Stomach (tissue), 4 donors: ENCODE data around the gene AP1M1.

ENCODE experiments used
- EP300 ChIP-seq: sonication (generic); formaldehyde crosslinking; IDR thresholded peaks from one replicate; pipeline ENCODE4 v1.6.1; 2017; ENCODE audit warnings: antibody characterized with exemption
- POLR2AphosphoS5 ChIP-seq, 3 donors: sonication (generic); formaldehyde crosslinking; IDR thresholded peaks; one replicate each; pipeline ENCODE4 v1.6.1; 2016; ENCODE audit warnings: antibody characterized with exemption in 3 of 3
- TF ChIP-seq, protein P1 (sequence below), 7 experiments: fragments of 450-650 bp in 4 of 7; fragments of 200-600 bp in 3 of 7; sonication (generic) in 3 of 7; IDR thresholded peaks; one replicate each; pipeline ENCODE4 v1.5.1; 2016 to 2019; ENCODE audit warnings: antibody characterized with exemption in 7 of 7, control low read depth in 2 of 7, mild to moderate bottlenecking in 1 of 7

- TF ChIP-seq, protein P1, sequence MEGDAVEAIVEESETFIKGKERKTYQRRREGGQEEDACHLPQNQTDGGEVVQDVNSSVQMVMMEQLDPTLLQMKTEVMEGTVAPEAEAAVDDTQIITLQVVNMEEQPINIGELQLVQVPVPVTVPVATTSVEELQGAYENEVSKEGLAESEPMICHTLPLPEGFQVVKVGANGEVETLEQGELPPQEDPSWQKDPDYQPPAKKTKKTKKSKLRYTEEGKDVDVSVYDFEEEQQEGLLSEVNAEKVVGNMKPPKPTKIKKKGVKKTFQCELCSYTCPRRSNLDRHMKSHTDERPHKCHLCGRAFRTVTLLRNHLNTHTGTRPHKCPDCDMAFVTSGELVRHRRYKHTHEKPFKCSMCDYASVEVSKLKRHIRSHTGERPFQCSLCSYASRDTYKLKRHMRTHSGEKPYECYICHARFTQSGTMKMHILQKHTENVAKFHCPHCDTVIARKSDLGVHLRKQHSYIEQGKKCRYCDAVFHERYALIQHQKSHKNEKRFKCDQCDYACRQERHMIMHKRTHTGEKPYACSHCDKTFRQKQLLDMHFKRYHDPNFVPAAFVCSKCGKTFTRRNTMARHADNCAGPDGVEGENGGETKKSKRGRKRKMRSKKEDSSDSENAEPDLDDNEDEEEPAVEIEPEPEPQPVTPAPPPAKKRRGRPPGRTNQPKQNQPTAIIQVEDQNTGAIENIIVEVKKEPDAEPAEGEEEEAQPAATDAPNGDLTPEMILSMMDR (IDR thresholded peaks at IDR 0.05): no peak
- no peak for TF ChIP-seq EP300
- no peak for TF ChIP-seq POLR2AphosphoS5 (IDR thresholded peaks at IDR 0.05)
Observed at GRCh38 chr19:16225279-16226183, 27.8 kb downstream of the AP1M1 start.
